Measurements from ENCODE around the gene KRTAP10-12. TPM values are rescaled to one million over a fixed set of nuclear protein-coding genes. Genes with fewer than 3 reads are reported as not detected.

KRTAP10-12 gene
- total RNA-seq, 4 donors from 2014 or later, result not detected

DNA sequence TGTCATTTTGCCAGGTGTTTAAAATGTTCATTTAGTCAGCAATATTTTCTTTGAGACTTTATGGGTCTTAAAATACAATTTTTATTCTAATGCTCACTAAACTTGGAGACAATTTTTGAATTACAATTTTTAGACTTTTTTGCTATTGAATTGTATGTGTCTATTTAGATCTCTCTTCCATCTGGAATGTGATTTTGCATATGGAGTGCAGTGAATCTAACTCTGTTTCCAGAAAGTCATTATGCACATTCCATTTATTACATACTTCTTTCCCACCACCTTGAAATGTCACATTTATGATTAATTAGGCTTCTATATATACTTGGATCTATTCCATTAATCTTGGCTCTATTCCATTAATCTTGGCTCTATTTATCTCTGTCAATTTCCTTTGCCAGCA is 20.0 kb downstream of the KRTAP10-12 start:
- peaks cover 49 to 61% (median 58%) of the 10 kb centered on the region in 3 donors for H3K27me3 ChIP-seq
- H3K9me3 ChIP-seq, result no peaks in the 10 kb centered on the region
- in situ Hi-C loops (cut with MboI; ENCODE audit: low sequenced_read_pairs in 4 of 4) (no loop called here), intact Hi-C loops (cut with DNase I; ENCODE audit: low total_unique reads) (no loop called here)
- no peak overlapping the region for H3K4me3 ChIP-seq
- H3K27ac ChIP-seq, result no peak overlapping the region
- no peaks in the 10 kb centered on the region for H3K36me3 ChIP-seq
- TF ChIP-seq POLR2A (IDR thresholded peaks at IDR 0.05), result no peak
- TF ChIP-seq, protein P1, sequence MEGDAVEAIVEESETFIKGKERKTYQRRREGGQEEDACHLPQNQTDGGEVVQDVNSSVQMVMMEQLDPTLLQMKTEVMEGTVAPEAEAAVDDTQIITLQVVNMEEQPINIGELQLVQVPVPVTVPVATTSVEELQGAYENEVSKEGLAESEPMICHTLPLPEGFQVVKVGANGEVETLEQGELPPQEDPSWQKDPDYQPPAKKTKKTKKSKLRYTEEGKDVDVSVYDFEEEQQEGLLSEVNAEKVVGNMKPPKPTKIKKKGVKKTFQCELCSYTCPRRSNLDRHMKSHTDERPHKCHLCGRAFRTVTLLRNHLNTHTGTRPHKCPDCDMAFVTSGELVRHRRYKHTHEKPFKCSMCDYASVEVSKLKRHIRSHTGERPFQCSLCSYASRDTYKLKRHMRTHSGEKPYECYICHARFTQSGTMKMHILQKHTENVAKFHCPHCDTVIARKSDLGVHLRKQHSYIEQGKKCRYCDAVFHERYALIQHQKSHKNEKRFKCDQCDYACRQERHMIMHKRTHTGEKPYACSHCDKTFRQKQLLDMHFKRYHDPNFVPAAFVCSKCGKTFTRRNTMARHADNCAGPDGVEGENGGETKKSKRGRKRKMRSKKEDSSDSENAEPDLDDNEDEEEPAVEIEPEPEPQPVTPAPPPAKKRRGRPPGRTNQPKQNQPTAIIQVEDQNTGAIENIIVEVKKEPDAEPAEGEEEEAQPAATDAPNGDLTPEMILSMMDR (IDR thresholded peaks at IDR 0.05 in 4 of 5, conservative IDR thresholded peaks at IDR 0.05 in 1 of 5), result no peak
- no peaks in the 10 kb centered on the region for H3K4me1 ChIP-seq
- DNase-seq, result no peak
- ATAC-seq, result no peak

DNA sequence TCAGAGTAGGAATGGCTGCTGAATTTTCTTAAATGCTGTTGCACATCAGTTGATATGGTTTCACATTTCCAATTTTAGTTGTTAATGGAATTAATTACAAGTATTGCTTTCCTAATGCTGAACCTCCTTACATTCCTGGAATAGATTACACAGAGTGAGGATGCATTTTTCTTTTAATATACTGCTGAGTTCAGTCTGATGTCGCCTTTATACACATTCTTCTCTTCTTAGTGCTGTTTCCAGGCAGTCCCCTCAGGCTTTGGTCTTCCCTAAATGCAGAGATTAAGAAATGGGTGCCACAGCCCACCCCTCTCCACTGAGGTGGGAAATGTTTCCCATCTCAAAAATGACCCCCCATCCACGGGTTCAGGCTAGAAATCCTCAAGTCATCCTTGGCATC is 21.1 kb downstream of the KRTAP10-12 start:
- intact Hi-C loops (cut with DNase I; ENCODE audit: low total_unique reads), result no loop called here
- Histone ChIP-seq H3K4me1 (no peaks in the 10 kb centered on the region), H3K27me3 (peaks cover 40 to 58% (median 54%) of the 10 kb centered on the region in 3 donors)

DNA sequence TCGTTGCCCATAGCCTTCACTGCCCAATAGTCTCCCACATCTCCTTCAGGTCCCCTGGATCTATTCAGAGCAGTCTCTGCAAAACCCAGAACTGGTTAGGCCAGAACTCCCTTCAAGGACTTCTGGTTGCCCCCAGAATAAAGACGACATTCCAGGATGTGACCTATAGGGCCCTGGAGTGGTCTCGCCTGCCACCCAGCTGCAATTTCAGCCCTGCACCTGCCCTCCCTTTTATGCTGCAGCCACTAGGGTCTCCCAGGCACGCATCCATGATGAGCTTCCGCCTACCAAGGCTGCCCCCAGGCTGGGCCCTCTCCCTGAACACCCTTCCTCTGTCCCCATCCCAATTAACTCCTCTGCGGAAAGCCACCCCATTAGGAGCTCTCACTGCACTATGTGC is 21.6 kb downstream of the KRTAP10-12 start:
- intact Hi-C loops (cut with DNase I; ENCODE audit: low total_unique reads), result no loop called here
- H3K36me3 ChIP-seq, result no peaks in the 10 kb centered on the region
- no peaks in the 10 kb centered on the region for H3K4me1 ChIP-seq
- TF ChIP-seq POLR2A (IDR thresholded peaks at IDR 0.05), result no peak
- TF ChIP-seq, protein P1 (IDR thresholded peaks at IDR 0.05 in 4 of 5, conservative IDR thresholded peaks at IDR 0.05 in 1 of 5), result no peak
- in situ Hi-C loops (cut with MboI; ENCODE audit: low sequenced_read_pairs in 4 of 4), result no loop called here
- ATAC-seq (no peak), DNase-seq (no peak)
- H3K27ac ChIP-seq, result no peak overlapping the region
- H3K27me3 ChIP-seq, result peaks cover 40 to 58% (median 55%) of the 10 kb centered on the region in 3 donors
- no peak overlapping the region for H3K4me3 ChIP-seq
- H3K9me3 ChIP-seq, result no peaks in the 10 kb centered on the region

More for the DNA sequence above, 21.1 kb downstream of the KRTAP10-12 start:
- Histone ChIP-seq H3K9me3 (no peaks in the 10 kb centered on the region), H3K36me3 (no peaks in the 10 kb centered on the region), H3K27ac (no peak overlapping the region), H3K4me3 (no peak overlapping the region)
- DNase-seq (no peak), ATAC-seq (no peak)
- in situ Hi-C loops (cut with MboI; ENCODE audit: low sequenced_read_pairs in 4 of 4), result no loop called here
- no peak for TF ChIP-seq POLR2A (IDR thresholded peaks at IDR 0.05)
- TF ChIP-seq, protein P1 (IDR thresholded peaks at IDR 0.05 in 4 of 5, conservative IDR thresholded peaks at IDR 0.05 in 1 of 5), result no peak

DNA sequence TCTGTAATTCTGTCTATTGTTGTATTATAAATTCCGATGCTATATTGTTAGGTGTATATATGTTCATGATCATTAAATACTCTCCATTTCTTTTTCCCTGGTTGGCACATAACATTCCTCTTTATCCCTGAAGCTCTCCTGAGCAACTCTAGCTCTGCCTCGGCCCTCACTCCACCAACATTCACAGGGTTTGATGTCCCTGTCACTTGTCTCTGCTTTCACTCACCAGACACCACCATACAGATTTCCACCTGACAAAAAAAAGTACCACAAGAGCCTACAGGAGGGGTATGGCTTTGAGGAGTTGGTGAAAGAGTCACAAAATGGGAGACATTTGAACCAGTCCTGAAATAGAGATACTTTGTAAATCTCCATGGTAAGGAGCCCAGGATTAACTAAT is 23.2 kb downstream of the KRTAP10-12 start:
- in situ Hi-C loops (cut with MboI; ENCODE audit: low sequenced_read_pairs in 4 of 4), result no loop called here
- H3K27me3 ChIP-seq, result peaks cover 47 to 55% (median 54%) of the 10 kb centered on the region in 3 donors
- TF ChIP-seq, protein P1 (IDR thresholded peaks at IDR 0.05 in 4 of 5, conservative IDR thresholded peaks at IDR 0.05 in 1 of 5), result no peak
- TF ChIP-seq POLR2A (IDR thresholded peaks at IDR 0.05), result no peak
- H3K36me3 ChIP-seq, result no peaks in the 10 kb centered on the region
- intact Hi-C loops (cut with DNase I; ENCODE audit: low total_unique reads), result no loop called here
- ATAC-seq (no peak), DNase-seq (no peak)
- no peaks in the 10 kb centered on the region for H3K4me1 ChIP-seq
- H3K4me3 ChIP-seq, result no peak overlapping the region
- H3K27ac ChIP-seq, result no peak overlapping the region
- no peaks in the 10 kb centered on the region for H3K9me3 ChIP-seq

DNA sequence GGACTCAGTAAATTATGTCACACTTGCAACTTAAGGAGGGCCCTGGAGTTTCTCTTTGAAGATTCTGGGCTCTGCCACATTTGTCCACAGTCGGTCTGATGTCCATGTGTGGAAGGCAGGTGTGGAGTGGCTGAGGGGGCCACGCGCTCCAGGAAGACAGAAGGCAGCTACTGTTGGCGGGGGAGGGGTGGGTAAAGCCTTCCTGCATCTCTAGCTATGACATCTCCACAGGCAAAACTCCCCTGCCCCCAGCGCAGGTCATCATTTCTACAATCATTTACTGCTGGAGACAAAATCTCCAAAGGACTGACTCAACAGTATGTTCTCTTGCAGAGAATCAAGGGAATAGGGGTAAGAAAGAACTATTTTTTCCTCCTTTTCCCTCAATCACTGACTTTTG is 25.8 kb downstream of the KRTAP10-12 start:
- H3K4me1 ChIP-seq, result no peaks in the 10 kb centered on the region
- H3K9me3 ChIP-seq, result no peaks in the 10 kb centered on the region
- H3K4me3 ChIP-seq, result no peak overlapping the region
- peaks cover 50 to 68% (median 63%) of the 10 kb centered on the region in 3 donors for H3K27me3 ChIP-seq
- H3K36me3 ChIP-seq, result no peaks in the 10 kb centered on the region
- TF ChIP-seq POLR2A (IDR thresholded peaks at IDR 0.05), result no peak
- TF ChIP-seq, protein P1 (IDR thresholded peaks at IDR 0.05 in 4 of 5, conservative IDR thresholded peaks at IDR 0.05 in 1 of 5), result no peak
- no peak overlapping the region for H3K27ac ChIP-seq
- in situ Hi-C loops (cut with MboI; ENCODE audit: low sequenced_read_pairs in 4 of 4), result no loop called here
- intact Hi-C loops (cut with DNase I; ENCODE audit: low total_unique reads), result no loop called here
- DNase-seq (no peak), ATAC-seq (no peak)
